GM21529 (cell line): ENCODE measurements around the gene AP1S2.

Experiments
- ATAC-seq: cut with Tn5 transposase; IDR thresholded peaks from one replicate; pipeline ENCODE4 v1.9.1; 2021; ENCODE audit not compliant: unreplicated experiment

AP1S2 gene

GRCh38 chrX:15812192-15812938 lies 42.2 kb downstream of the AP1S2 start:
- ATAC-seq = no peak

- ATAC-seq = no peak
Measured at GRCh38 chrX:15808254-15808653, 46.4 kb downstream of the AP1S2 start.

- ATAC-seq = no peak
Measured at GRCh38 chrX:15804563-15804962, 50.0 kb downstream of the AP1S2 start.

DNA sequence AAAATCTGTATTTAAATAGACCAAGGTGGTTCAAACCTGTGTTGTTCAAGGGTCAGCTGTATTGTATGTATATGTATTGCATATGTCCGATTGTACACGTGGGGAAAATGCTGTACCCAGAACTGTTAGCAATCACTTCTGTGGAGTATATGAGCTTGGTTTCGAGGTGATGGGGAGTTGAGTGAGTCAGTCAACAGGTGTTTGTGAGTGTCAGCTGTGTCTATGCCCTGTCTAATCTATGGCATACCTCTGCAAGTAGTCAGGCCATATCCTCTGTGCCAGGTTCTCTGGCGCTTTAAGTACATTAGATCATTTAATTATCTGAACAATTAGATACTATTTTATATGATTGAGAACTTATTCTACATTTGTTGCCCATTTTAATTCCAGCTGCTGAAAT lies 56.9 kb downstream of the AP1S2 start:
- no peak for ATAC-seq

- ATAC-seq = peak; percentile 28
Measured at GRCh38 chrX:15790769-15791290, 63.8 kb downstream of the AP1S2 start.

GRCh38 chrX:15789979-15790768 lies 64.4 kb downstream of the AP1S2 start, which contains the start of gene ZRSR2:
TSS of gene ZRSR2 (plus strand) at chrX:15790484. CDS start at chrX:15790496, 12 bp downstream.
- peak; percentile 94 for ATAC-seq

DNA sequence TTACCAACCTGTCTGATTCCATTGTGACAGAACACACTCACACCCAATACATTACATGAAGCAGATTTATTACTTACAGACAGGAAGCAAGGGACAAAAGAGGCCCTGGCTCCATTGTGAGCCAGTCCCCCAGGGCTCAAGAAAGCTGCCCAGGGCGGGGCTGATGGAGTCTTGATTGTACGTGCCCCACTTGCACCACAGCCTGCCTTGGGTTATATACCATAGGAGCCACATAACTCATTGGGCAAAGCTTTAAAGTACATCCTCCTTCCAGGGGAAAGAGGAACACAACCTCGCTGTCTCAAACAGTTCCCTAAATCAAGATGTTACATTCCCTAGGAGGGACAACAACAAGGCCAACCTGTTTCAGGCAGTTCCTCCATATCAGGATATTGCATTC lies 67.7 kb downstream of the AP1S2 start:
- ATAC-seq = no peak

- ATAC-seq = no peak
Measured at GRCh38 chrX:15785176-15785750, 69.3 kb downstream of the AP1S2 start.

DNA sequence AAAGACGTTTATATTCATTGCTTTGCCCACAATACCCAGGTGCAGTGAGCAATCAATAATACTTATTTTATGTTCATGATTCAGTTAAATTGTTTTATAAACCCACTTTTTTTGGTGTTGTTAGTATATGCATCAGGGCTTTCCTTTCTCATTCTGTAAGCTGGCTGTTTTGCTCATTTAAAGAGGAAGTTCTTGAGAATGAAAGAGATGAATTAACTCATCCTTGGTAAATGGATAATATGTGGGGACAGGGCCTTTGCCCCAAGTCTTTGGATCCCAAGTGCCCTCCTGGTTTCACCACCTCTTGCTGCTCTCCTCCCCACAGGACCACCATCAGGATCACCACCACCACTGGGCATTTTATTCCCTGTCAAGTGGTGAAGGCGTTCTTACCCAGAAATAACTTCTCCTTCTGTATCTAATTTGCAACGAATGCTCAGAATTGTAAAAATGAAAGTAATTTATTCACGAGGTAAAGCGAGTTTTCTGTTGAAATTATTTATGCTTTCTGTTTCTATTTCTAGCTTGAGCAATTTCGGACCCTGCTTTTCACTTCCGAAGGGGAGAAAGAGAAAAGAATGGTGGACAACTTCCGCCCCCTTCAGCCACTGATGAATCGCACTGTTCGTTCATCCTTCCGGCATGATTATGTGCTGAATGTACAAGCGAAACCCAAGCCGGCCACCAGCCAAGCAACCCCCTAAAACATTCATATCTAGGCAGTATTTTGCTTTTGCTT lies 72.5 kb downstream of the AP1S2 start:
- peak; percentile 94 for ATAC-seq
